Neural progenitor cell (in vitro differentiated cells): ENCODE measurements around the gene ING5.
"Not testable (repeated sequence)": the region's sequence is repeated elsewhere in the genome, so short reads cannot be mapped to it uniquely, and the experiment has no call there.

Experiments used
- EZH2 ChIP-seq: fragments of 200-600 bp; sonication (generic); IDR thresholded peaks from 2 replicates; pipeline ENCODE4 v1.6.1; 2017; ENCODE audit warnings: antibody characterized with exemption, mild to moderate bottlenecking, moderate library complexity
- TF ChIP-seq, protein P1 (sequence below): fragments of 200-600 bp; sonication (generic); IDR thresholded peaks from 2 replicates; pipeline ENCODE4 v1.5.1; 2017; ENCODE audit warnings: antibody characterized with exemption, mild to moderate bottlenecking

DNA sequence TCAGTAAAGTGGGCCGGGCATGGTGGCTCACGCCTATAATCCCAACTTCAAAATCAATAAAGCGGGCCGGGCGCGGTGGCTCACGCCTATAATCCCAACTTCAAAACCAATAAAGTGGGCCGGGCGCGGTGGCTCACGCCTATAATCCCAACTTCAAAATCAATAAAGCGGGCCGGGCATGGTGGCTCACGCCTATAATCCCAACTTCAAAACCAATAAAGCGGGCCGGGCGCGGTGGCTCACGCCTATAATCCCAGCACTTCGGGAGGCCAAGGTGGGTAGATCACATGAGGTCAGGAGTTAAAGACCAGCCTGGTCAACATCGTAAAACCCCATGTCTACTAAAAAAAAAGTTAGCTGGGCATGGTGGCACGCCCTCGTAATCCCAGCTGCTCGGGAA, 39.1 kb upstream of the ING5 start:
- TF ChIP-seq EZH2, result not testable (repeated sequence)
- TF ChIP-seq, protein P1, sequence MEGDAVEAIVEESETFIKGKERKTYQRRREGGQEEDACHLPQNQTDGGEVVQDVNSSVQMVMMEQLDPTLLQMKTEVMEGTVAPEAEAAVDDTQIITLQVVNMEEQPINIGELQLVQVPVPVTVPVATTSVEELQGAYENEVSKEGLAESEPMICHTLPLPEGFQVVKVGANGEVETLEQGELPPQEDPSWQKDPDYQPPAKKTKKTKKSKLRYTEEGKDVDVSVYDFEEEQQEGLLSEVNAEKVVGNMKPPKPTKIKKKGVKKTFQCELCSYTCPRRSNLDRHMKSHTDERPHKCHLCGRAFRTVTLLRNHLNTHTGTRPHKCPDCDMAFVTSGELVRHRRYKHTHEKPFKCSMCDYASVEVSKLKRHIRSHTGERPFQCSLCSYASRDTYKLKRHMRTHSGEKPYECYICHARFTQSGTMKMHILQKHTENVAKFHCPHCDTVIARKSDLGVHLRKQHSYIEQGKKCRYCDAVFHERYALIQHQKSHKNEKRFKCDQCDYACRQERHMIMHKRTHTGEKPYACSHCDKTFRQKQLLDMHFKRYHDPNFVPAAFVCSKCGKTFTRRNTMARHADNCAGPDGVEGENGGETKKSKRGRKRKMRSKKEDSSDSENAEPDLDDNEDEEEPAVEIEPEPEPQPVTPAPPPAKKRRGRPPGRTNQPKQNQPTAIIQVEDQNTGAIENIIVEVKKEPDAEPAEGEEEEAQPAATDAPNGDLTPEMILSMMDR, result not testable (repeated sequence)
